AG09309 (cell line): ENCODE data around the gene RSAD2.
"Not testable (repeated sequence)": the region's sequence is repeated elsewhere in the genome, so short reads cannot be mapped to it uniquely, and the experiment has no call there.

ENCODE experiments used
- DNase-seq: peaks from one replicate; pipeline ENCODE4 v3.0.0-alpha.2; 2010; ENCODE audit warnings: low read depth
- H3K4me3 ChIP-seq: 2 replicates; pipeline ENCODE4 v1.5.1; 2011; ENCODE audit warnings: mild to moderate bottlenecking, low read depth, low read length, moderate library complexity; ENCODE audit not compliant: control insufficient read depth
- CTCF ChIP-seq: IDR thresholded peaks from 2 replicates; pipeline ENCODE4 v1.5.1; 2011; ENCODE audit warnings: mild to moderate bottlenecking, low read depth, low read length, inconsistent platforms; ENCODE audit not compliant: insufficient read depth, control insufficient read depth; ENCODE audit errors: missing control alignments

The RSAD2 gene

GRCh38 chr2:6846967-6847681, 30.5 kb upstream of the RSAD2 start:
- H3K4me3 ChIP-seq, result no peak overlapping the region
- DNase-seq, result no peak
- TF ChIP-seq CTCF, result no peak

GRCh38 chr2:6852195-6852594, 25.4 kb upstream of the RSAD2 start:
- no peak overlapping the region for H3K4me3 ChIP-seq
- no peak for TF ChIP-seq CTCF
- DNase-seq, result no peak

- no peak for DNase-seq
- no peak for TF ChIP-seq CTCF
- no peak overlapping the region for H3K4me3 ChIP-seq
These were observed 23.2 kb upstream of the RSAD2 start for GRCh38 chr2:6854416-6854815.

DNA sequence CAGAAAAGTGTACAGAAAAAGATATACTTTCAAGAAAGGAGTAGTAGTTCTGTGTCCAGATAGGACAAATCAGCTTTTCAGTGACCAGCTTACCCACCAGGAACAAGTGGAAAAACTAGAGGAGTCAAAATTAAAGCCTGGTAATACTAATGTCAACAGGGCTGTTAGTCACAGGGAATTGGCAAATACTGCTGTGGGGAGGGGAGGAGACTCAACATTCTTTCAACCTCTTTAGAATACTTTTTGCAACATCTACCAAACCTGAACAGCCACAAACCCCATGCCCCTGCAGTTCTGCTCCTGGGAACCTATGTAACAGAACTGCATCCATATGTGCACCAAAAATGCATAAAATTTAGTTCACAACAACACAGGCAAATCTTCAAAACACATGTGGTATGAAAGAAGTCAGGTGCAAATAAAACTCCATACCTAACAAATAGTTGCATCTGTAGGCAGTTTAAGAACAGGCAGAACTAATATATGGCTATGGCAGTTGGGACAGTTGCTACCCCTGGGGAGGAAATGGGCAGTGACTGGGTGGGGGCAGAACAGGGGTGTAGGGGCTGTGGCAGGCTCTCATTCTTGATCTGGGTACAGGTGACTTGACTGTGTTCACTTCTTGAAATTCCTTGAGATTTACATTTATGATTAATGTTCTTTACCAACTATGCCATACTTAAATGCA, 21.6 kb upstream of the RSAD2 start:
- no peak overlapping the region for H3K4me3 ChIP-seq
- no peak for TF ChIP-seq CTCF
- DNase-seq, result no peak

- no peak for TF ChIP-seq CTCF
- no peak overlapping the region for H3K4me3 ChIP-seq
- DNase-seq, result no peak
These were observed 21.0 kb upstream of the RSAD2 start for GRCh38 chr2:6856548-6856920.

GRCh38 chr2:6858466-6859027, 19.0 kb upstream of the RSAD2 start:
- H3K4me3 ChIP-seq, DNase-seq: not testable (repeated sequence)

- no peak for DNase-seq
- H3K4me3 ChIP-seq, result no peak overlapping the region
- TF ChIP-seq CTCF, result no peak
These were observed 17.3 kb upstream of the RSAD2 start for GRCh38 chr2:6860296-6860695.
